Measurements from ENCODE around the gene NT5DC2. TPM values are rescaled to one million over a fixed set of nuclear protein-coding genes. Genes with fewer than 3 reads are reported as not detected.

The NT5DC2 gene
- total and polyA plus RNA-seq, 10 of the 15 experiments (the other 5 are each of a cell fraction or from before 2014, with no cell fraction given), result 21.6 to 135 (median 66.8) TPM

DNA sequence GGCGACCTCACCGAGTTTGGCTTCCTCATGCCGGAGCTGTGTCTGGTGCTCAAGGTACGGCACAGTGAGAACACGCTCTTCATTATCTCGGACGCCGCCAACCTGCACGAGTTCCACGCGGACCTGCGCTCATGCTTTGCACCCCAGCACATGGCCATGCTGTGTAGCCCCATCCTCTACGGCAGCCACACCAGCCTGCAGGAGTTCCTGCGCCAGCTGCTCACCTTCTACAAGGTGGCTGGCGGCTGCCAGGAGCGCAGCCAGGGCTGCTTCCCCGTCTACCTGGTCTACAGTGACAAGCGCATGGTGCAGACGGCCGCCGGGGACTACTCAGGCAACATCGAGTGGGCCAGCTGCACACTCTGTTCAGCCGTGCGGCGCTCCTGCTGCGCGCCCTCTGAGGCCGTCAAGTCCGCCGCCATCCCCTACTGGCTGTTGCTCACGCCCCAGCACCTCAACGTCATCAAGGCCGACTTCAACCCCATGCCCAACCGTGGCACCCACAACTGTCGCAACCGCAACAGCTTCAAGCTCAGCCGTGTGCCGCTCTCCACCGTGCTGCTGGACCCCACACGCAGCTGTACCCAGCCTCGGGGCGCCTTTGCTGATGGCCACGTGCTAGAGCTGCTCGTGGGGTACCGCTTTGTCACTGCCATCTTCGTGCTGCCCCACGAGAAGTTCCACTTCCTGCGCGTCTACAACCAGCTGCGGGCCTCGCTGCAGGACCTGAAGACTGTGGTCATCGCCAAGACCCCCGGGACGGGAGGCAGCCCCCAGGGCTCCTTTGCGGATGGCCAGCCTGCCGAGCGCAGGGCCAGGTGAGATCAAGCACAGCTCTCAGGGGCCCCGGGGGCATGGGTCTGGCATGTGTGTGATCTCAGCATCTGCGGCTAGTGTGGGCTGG, 45.6 kb downstream of the NT5DC2 start:
- Histone ChIP-seq H4K20me1 (ENCODE audit: control insufficient read depth, insufficient read depth) (no peaks in the 10 kb centered on the region), H3K9ac (ENCODE audit: control insufficient read depth, insufficient read depth, low read length) (no peak overlapping the region), H3K27ac (ENCODE audit: control insufficient read depth, insufficient read depth) (no peak overlapping the region), H3K27me3 (replicated peaks in 1 of 2; ENCODE audit: control insufficient read depth in 2 of 2, insufficient read depth in 2 of 2, low read length in 1 of 2) (no peaks in the 10 kb centered on the region), H3K4me1 (ENCODE audit: control insufficient read depth, insufficient read depth, low read length) (no peaks in the 10 kb centered on the region), H2AFZ (ENCODE audit: control insufficient read depth, low read depth, low read length) (no peak overlapping the region), H3K36me3 (ENCODE audit: control insufficient read depth in 2 of 2, insufficient read depth in 2 of 2, low read length in 1 of 2) (peaks cover 6 to 30% of the 10 kb centered on the region in 2 experiments; a peak in 3 of 4 replicates), H3K4me3 (no peak overlapping the region), H3K79me2 (ENCODE audit: control insufficient read depth, insufficient read depth, low read length) (no peaks in the 10 kb centered on the region), H3K4me2 (ENCODE audit: control insufficient read depth, insufficient read depth) (no peak overlapping the region), H3K9me3 (replicated peaks; ENCODE audit: control insufficient read depth, insufficient read depth, low read length) (no peaks in the 10 kb centered on the region)
- POLR2A ChIA-PET, result no interaction called here
- RAD21 ChIA-PET (ENCODE audit: unreplicated experiment), result no interaction called here
- FAIRE-seq (no peak), DNase-seq (ENCODE audit: low read depth, low spot score) (no peak), ATAC-seq (no peak)
- BruUV-seq (replicated peaks), result no TSS peak
- intact Hi-C loops (cut with micrococcal nuclease; ENCODE audit: unreplicated experiment) (no loop called here), in situ Hi-C loops (cut with MboI) (no loop called here)
- 98% methylated on average over 59 of the region's 59 CpGs for WGBS (ENCODE audit: insufficient coverage, insufficient replicate concordance, low lambda C conversion rate, missing lambda C conversion rate)
- CTCF ChIA-PET, result no interaction called here
- SMC1A ChIA-PET (ENCODE audit: uncharacterized antibody, unreplicated experiment), result no interaction called here
- TF ChIP-seq, protein P1, sequence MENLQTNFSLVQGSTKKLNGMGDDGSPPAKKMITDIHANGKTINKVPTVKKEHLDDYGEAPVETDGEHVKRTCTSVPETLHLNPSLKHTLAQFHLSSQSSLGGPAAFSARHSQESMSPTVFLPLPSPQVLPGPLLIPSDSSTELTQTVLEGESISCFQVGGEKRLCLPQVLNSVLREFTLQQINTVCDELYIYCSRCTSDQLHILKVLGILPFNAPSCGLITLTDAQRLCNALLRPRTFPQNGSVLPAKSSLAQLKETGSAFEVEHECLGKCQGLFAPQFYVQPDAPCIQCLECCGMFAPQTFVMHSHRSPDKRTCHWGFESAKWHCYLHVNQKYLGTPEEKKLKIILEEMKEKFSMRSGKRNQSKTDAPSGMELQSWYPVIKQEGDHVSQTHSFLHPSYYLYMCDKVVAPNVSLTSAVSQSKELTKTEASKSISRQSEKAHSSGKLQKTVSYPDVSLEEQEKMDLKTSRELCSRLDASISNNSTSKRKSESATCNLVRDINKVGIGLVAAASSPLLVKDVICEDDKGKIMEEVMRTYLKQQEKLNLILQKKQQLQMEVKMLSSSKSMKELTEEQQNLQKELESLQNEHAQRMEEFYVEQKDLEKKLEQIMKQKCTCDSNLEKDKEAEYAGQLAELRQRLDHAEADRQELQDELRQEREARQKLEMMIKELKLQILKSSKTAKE (IDR thresholded peaks at IDR 0.05; ENCODE audit: low read depth, poor library complexity, severe bottlenecking), result no peak
- TF ChIP-seq BRCA1 (IDR thresholded peaks at IDR 0.05; ENCODE audit: low read depth, low read length) (no peak), SP1 (IDR thresholded peaks at IDR 0.05; ENCODE audit: low read depth, low read length) (no peak), MEF2A (IDR thresholded peaks at IDR 0.05; ENCODE audit: insufficient read depth, low read depth, low read length) (no peak), HDAC2 (IDR thresholded peaks at IDR 0.05) (no peak), SMARCA5 (IDR thresholded peaks at IDR 0.05) (no peak), NFIC (IDR thresholded peaks at IDR 0.05; ENCODE audit: low read depth, low read length) (no peak), ZBED1 (IDR thresholded peaks at IDR 0.05; ENCODE audit: borderline replicate concordance) (no peak), SMAD1 (IDR thresholded peaks at IDR 0.05; ENCODE audit: low read depth, partially characterized antibody) (no peak), MYB (IDR thresholded peaks at IDR 0.05; ENCODE audit: borderline replicate concordance, low read depth, low read length) (no peak), TAF1 (IDR thresholded peaks at IDR 0.05; ENCODE audit: borderline replicate concordance, low read depth, low read length) (no peak)
- TF ChIP-seq, protein P2, sequence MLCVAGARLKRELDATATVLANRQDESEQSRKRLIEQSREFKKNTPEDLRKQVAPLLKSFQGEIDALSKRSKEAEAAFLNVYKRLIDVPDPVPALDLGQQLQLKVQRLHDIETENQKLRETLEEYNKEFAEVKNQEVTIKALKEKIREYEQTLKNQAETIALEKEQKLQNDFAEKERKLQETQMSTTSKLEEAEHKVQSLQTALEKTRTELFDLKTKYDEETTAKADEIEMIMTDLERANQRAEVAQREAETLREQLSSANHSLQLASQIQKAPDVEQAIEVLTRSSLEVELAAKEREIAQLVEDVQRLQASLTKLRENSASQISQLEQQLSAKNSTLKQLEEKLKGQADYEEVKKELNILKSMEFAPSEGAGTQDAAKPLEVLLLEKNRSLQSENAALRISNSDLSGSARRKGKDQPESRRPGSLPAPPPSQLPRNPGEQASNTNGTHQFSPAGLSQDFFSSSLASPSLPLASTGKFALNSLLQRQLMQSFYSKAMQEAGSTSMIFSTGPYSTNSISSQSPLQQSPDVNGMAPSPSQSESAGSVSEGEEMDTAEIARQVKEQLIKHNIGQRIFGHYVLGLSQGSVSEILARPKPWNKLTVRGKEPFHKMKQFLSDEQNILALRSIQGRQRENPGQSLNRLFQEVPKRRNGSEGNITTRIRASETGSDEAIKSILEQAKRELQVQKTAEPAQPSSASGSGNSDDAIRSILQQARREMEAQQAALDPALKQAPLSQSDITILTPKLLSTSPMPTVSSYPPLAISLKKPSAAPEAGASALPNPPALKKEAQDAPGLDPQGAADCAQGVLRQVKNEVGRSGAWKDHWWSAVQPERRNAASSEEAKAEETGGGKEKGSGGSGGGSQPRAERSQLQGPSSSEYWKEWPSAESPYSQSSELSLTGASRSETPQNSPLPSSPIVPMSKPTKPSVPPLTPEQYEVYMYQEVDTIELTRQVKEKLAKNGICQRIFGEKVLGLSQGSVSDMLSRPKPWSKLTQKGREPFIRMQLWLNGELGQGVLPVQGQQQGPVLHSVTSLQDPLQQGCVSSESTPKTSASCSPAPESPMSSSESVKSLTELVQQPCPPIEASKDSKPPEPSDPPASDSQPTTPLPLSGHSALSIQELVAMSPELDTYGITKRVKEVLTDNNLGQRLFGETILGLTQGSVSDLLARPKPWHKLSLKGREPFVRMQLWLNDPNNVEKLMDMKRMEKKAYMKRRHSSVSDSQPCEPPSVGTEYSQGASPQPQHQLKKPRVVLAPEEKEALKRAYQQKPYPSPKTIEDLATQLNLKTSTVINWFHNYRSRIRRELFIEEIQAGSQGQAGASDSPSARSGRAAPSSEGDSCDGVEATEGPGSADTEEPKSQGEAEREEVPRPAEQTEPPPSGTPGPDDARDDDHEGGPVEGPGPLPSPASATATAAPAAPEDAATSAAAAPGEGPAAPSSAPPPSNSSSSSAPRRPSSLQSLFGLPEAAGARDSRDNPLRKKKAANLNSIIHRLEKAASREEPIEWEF (IDR thresholded peaks at IDR 0.05; ENCODE audit: insufficient replicate concordance, low read depth, low read length), result no peak
- TF ChIP-seq, protein P3, sequence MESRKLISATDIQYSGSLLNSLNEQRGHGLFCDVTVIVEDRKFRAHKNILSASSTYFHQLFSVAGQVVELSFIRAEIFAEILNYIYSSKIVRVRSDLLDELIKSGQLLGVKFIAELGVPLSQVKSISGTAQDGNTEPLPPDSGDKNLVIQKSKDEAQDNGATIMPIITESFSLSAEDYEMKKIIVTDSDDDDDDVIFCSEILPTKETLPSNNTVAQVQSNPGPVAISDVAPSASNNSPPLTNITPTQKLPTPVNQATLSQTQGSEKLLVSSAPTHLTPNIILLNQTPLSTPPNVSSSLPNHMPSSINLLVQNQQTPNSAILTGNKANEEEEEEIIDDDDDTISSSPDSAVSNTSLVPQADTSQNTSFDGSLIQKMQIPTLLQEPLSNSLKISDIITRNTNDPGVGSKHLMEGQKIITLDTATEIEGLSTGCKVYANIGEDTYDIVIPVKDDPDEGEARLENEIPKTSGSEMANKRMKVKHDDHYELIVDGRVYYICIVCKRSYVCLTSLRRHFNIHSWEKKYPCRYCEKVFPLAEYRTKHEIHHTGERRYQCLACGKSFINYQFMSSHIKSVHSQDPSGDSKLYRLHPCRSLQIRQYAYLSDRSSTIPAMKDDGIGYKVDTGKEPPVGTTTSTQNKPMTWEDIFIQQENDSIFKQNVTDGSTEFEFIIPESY (IDR thresholded peaks at IDR 0.05), result no peak
